Measurements from ENCODE around the gene KRT13.

Gene KRT13

DNA sequence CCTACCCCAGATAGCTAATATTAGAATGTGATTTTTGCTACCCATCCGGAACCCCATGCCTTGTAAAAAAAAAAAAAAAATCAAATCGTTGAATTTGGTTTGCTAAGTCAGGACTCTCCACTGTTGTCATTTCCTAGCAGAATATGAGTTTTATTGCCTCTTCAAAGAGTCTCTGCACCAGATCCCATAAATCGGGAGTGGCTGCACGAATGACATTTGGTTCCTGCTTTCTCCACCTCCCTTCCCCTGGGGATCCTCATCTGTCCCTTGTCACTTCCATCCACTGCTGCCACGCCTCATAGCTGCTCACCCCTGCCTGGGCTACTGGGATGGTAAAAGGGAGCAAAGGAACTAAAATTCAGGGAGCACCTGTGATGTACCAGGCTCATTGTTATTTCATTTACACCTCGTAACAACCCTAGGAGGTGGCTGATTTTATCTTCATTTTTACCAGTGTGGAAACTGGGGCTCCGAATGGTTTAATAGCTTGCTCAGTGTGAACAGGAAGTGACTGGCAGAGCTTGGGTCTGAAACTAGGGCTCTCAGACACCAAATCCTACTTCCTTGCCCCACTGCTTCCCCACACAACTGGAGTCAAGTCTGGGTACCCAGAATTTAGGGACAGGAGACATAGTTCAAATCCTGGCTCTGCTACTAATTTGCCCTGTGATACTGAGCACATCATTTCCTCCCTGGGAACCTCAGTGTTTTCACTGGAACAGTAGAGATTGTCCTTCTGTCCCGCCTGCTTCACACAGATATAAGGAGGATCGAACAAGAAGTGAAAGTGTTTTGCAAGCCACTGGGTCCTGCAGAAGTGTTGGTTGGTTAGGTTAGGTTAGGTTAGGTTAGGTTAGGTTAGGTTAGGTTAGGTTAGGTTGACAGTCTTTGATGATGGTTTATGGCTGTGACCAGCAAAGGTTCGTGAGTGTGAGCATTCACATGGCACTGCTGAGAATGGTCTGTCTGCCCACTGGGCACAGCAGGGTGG, 15.1 kb downstream of the KRT13 start:
- peaks cover 0 to 2% of the 10 kb centered on the region in 2 donors for H3K27me3 ChIP-seq (ENCODE audit: control insufficient read depth in 1 of 2, insufficient read depth in 2 of 2, low read length in 2 of 2)
- H3K9me3 ChIP-seq (ENCODE audit: control insufficient read depth in 2 of 2, low read length in 2 of 2) = no peaks in the 10 kb centered on the region
- no peak overlapping the region for H3K27ac ChIP-seq (ENCODE audit: low read length)
- no peaks in the 10 kb centered on the region for H3K4me1 ChIP-seq (ENCODE audit: control insufficient read depth, insufficient read depth, low read length)
- H3K36me3 ChIP-seq (ENCODE audit: control insufficient read depth in 2 of 2, insufficient read depth in 2 of 2, low read length in 2 of 2) = no peaks in the 10 kb centered on the region
- H3K9ac ChIP-seq (ENCODE audit: low read length in 2 of 2) = no peak overlapping the region
- no peak overlapping the region for H3K4me3 ChIP-seq (ENCODE audit: low read length in 2 of 2)

GRCh38 chr17:41489531-41489930, 15.9 kb downstream of the KRT13 start, which contains the start of gene KRT36:
TSS of gene KRT36 (minus strand) at chr17:41489910. CDS start at chr17:41489864, 46 bp downstream.
- Histone ChIP-seq H3K9me3 (ENCODE audit: control insufficient read depth in 2 of 2, low read length in 2 of 2) (no peaks in the 10 kb centered on the region), H3K9ac (ENCODE audit: low read length in 2 of 2) (no peak within 1 kb of the TSS), H3K27me3 (ENCODE audit: control insufficient read depth in 1 of 2, insufficient read depth in 2 of 2, low read length in 2 of 2) (peaks cover 0 to 2% of the 10 kb centered on the region in 2 donors), H3K4me3 (ENCODE audit: low read length in 2 of 2) (no peak within 1 kb of the TSS), H3K36me3 (ENCODE audit: control insufficient read depth in 2 of 2, insufficient read depth in 2 of 2, low read length in 2 of 2) (no peaks in the 10 kb centered on the region), H3K27ac (ENCODE audit: low read length) (no peak within 1 kb of the TSS), H3K4me1 (ENCODE audit: control insufficient read depth, insufficient read depth, low read length) (no peaks in the 10 kb centered on the region)

- no peaks in the 10 kb centered on the region for H3K9me3 ChIP-seq (ENCODE audit: control insufficient read depth in 2 of 2, low read length in 2 of 2)
- H3K36me3 ChIP-seq (ENCODE audit: control insufficient read depth in 2 of 2, insufficient read depth in 2 of 2, low read length in 2 of 2) = no peaks in the 10 kb centered on the region
- no peak overlapping the region for H3K4me3 ChIP-seq (ENCODE audit: low read length in 2 of 2)
- no peak overlapping the region for H3K9ac ChIP-seq (ENCODE audit: low read length in 2 of 2)
- no peak overlapping the region for H3K27ac ChIP-seq (ENCODE audit: low read length)
- H3K4me1 ChIP-seq (ENCODE audit: control insufficient read depth, insufficient read depth, low read length) = no peaks in the 10 kb centered on the region
- peaks cover 0 to 2% of the 10 kb centered on the region in 2 donors for H3K27me3 ChIP-seq (ENCODE audit: control insufficient read depth in 1 of 2, insufficient read depth in 2 of 2, low read length in 2 of 2)
Observed at GRCh38 chr17:41486809-41487530, 18.4 kb downstream of the KRT13 start.

GRCh38 chr17:41486316-41486715, 19.1 kb downstream of the KRT13 start:
- no peak overlapping the region for H3K4me3 ChIP-seq (ENCODE audit: low read length in 2 of 2)
- H3K9ac ChIP-seq (ENCODE audit: low read length in 2 of 2) = no peak overlapping the region
- H3K36me3 ChIP-seq (ENCODE audit: control insufficient read depth in 2 of 2, insufficient read depth in 2 of 2, low read length in 2 of 2) = no peaks in the 10 kb centered on the region
- H3K27ac ChIP-seq (ENCODE audit: low read length) = no peak overlapping the region
- H3K27me3 ChIP-seq (ENCODE audit: control insufficient read depth in 1 of 2, insufficient read depth in 2 of 2, low read length in 2 of 2) = peaks cover 0 to 2% of the 10 kb centered on the region in 2 donors
- no peaks in the 10 kb centered on the region for H3K9me3 ChIP-seq (ENCODE audit: control insufficient read depth in 2 of 2, low read length in 2 of 2)
- H3K4me1 ChIP-seq (ENCODE audit: control insufficient read depth, insufficient read depth, low read length) = no peaks in the 10 kb centered on the region

DNA sequence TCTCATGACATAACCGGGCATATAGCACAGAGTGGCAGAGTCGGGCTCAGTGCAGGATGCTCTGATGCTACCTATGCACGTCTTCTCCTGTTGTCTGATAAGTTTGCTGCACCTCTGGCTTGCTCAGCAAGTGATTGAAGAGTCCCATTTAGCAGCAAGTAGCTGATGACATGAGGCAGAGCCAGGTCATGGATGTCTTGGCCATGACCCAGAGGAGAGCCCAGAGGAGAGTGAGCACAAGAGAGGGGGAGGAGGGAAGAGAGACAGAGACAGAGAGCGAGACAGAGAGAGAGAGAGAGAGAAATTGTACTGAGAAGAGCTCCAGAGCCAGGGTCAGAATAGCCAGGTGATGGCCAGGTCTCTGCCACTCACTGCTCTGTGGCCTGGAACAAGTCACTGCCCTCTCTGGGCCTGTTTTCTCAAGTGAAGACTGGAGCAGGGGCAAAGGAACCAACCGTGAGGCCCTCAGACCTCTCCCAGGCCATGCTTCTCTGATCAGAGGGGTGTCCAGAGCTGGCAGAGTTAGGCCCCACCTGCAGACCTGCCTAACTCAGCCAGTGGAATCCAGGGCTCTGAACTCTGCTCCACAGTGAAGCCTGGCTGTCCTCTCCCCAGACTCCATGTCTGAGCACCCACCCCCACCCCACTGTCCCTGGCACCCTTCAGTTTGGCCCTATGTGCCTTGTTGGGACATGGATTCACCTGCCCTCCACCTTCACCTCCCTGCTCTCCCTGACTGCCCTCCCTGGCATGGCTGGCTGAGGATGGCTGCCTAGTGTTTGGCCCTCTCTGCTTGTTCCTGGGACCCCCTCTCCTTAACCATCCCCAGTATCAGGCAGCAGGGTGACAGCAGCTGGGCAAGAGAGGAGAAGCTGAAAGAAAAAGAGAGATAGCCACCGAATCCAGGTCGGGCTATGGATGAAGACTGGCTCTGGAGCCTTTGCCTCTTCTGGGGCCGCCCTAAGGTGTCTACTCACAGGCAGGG, 20.2 kb downstream of the KRT13 start:
- H3K9me3 ChIP-seq (ENCODE audit: control insufficient read depth in 2 of 2, low read length in 2 of 2) = no peaks in the 10 kb centered on the region
- H3K9ac ChIP-seq (ENCODE audit: low read length in 2 of 2) = no peak overlapping the region
- no peak overlapping the region for H3K4me3 ChIP-seq (ENCODE audit: low read length in 2 of 2)
- H3K27ac ChIP-seq (ENCODE audit: low read length) = no peak overlapping the region
- H3K4me1 ChIP-seq (ENCODE audit: control insufficient read depth, insufficient read depth, low read length) = no peaks in the 10 kb centered on the region
- peaks cover 0 to 2% of the 10 kb centered on the region in 2 donors for H3K27me3 ChIP-seq (ENCODE audit: control insufficient read depth in 1 of 2, insufficient read depth in 2 of 2, low read length in 2 of 2)
- H3K36me3 ChIP-seq (ENCODE audit: control insufficient read depth in 2 of 2, insufficient read depth in 2 of 2, low read length in 2 of 2) = no peaks in the 10 kb centered on the region

DNA sequence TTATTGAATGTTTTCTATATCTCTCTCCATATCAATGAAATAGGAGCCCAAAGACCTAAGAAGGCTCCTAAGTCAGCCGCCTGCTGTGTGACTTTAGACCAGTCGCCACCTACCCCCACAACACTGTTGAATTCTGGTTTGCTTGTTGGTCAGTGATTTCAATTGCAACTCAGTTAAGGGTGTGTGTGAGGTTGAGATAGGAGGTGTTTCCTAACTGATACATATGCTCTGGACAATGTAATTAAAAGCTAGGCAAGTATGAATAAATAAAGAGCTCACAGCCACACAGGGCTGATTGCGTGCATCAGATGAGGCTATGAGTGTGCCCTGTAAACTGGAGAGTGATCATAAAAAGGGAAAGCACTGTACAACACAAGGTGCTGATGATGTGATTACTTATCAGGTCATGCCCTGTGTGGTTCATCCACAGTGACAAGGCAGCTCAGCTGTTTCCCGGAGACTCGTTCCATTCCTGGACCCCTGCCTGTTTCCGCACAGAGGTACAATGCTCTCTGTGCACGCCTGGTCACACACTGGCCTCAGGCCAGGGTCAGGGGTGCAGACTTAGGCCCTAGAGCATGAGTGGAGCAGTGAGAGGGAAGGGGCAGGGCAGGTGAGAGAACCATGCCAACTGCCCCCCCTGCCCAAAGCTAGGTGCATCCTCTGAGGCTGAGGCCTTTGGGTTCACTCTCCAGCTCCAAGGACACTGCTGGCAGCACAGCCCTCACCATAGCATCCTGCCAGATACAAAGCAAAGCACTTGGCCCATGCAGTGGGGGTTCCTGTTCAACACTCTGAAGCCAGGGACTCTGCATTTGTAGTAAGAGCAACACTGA, 21.2 kb downstream of the KRT13 start:
- H3K36me3 ChIP-seq (ENCODE audit: control insufficient read depth in 2 of 2, insufficient read depth in 2 of 2, low read length in 2 of 2) = no peaks in the 10 kb centered on the region
- no peak overlapping the region for H3K9ac ChIP-seq (ENCODE audit: low read length in 2 of 2)

DNA sequence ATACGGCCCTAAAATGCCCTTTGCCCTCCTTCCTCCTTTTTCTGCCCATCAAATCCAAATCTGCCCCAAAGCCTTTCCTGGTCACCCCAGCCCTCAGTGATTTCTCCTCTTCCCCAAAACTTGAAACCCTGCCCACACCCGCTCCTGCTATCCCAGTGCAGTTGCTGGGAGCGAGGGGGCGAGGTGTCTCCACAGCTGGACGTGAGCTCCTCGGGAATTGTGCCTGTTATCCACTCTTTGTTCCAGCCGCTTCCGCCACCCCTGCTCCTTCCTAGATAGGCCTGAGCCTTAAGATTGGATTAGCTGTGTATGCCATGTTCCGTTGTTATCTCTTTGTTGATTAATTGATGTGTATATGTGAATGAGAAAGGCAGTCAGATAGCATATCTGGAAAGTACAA, 21.9 kb downstream of the KRT13 start:
- H3K4me3 ChIP-seq (ENCODE audit: low read length in 2 of 2) = no peak overlapping the region

More for the DNA sequence above, 21.2 kb downstream of the KRT13 start:
- no peak overlapping the region for H3K27ac ChIP-seq (ENCODE audit: low read length)
- H3K27me3 ChIP-seq (ENCODE audit: control insufficient read depth in 1 of 2, insufficient read depth in 2 of 2, low read length in 2 of 2) = peaks cover 0 to 2% of the 10 kb centered on the region in 2 donors
- H3K4me1 ChIP-seq (ENCODE audit: control insufficient read depth, insufficient read depth, low read length) = no peaks in the 10 kb centered on the region
- H3K4me3 ChIP-seq (ENCODE audit: low read length in 2 of 2) = no peak overlapping the region
- no peaks in the 10 kb centered on the region for H3K9me3 ChIP-seq (ENCODE audit: control insufficient read depth in 2 of 2, low read length in 2 of 2)

DNA sequence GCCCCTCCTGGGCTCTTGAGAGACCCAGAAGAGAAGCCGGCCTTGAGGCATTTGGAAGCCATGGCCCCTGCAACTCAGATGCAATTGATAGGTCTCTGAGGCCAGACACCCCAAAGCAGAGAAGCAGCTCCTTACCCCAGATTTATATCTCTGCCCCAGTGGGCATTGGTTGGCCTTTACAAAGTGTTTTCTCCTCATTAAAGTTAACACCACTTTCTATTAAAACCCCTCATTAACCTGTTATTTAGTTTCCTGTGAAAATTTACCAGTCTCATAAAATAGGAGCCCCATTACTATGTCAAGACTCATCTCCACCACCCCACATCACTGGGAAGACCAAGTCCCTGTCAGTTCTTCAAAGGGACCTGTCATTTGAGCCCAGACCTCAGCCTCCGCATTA, 24.4 kb downstream of the KRT13 start, which contains the start of gene KRT35:
Gene KRT35, minus strand, starts transcription at position 116 of the 400 bp plus-strand sequence. Its CDS starts 54 bp downstream, at position 62.
- Histone ChIP-seq H3K4me3 (ENCODE audit: low read length in 2 of 2) (no peak within 1 kb of the TSS), H3K36me3 (ENCODE audit: control insufficient read depth in 2 of 2, insufficient read depth in 2 of 2, low read length in 2 of 2) (no peaks in the 10 kb centered on the region), H3K9ac (ENCODE audit: low read length in 2 of 2) (no peak within 1 kb of the TSS), H3K9me3 (ENCODE audit: control insufficient read depth in 2 of 2, low read length in 2 of 2) (no peaks in the 10 kb centered on the region), H3K27me3 (ENCODE audit: control insufficient read depth in 1 of 2, insufficient read depth in 2 of 2, low read length in 2 of 2) (no peaks in the 10 kb centered on the region), H3K27ac (ENCODE audit: low read length) (no peak within 1 kb of the TSS), H3K4me1 (ENCODE audit: control insufficient read depth, insufficient read depth, low read length) (no peaks in the 10 kb centered on the region)

More for the DNA sequence above, 21.9 kb downstream of the KRT13 start:
- no peak overlapping the region for H3K27ac ChIP-seq (ENCODE audit: low read length)
- no peak overlapping the region for H3K9ac ChIP-seq (ENCODE audit: low read length in 2 of 2)
- peaks cover 0 to 2% of the 10 kb centered on the region in 2 donors for H3K27me3 ChIP-seq (ENCODE audit: control insufficient read depth in 1 of 2, insufficient read depth in 2 of 2, low read length in 2 of 2)
- H3K4me1 ChIP-seq (ENCODE audit: control insufficient read depth, insufficient read depth, low read length) = no peaks in the 10 kb centered on the region
- no peaks in the 10 kb centered on the region for H3K36me3 ChIP-seq (ENCODE audit: control insufficient read depth in 2 of 2, insufficient read depth in 2 of 2, low read length in 2 of 2)
- no peaks in the 10 kb centered on the region for H3K9me3 ChIP-seq (ENCODE audit: control insufficient read depth in 2 of 2, low read length in 2 of 2)

GRCh38 chr17:41480581-41480980, 24.8 kb downstream of the KRT13 start:
- Histone ChIP-seq H3K9me3 (ENCODE audit: control insufficient read depth in 2 of 2, low read length in 2 of 2) (no peaks in the 10 kb centered on the region), H3K4me1 (ENCODE audit: control insufficient read depth, insufficient read depth, low read length) (no peaks in the 10 kb centered on the region), H3K36me3 (ENCODE audit: control insufficient read depth in 2 of 2, insufficient read depth in 2 of 2, low read length in 2 of 2) (no peaks in the 10 kb centered on the region), H3K27ac (ENCODE audit: low read length) (no peak overlapping the region), H3K4me3 (ENCODE audit: low read length in 2 of 2) (no peak overlapping the region), H3K27me3 (ENCODE audit: control insufficient read depth in 1 of 2, insufficient read depth in 2 of 2, low read length in 2 of 2) (no peaks in the 10 kb centered on the region), H3K9ac (ENCODE audit: low read length in 2 of 2) (no peak overlapping the region)
